HEK293T (cell line): Measurements from ENCODE around the gene RSAD2.

Source experiments
- BHLHE40 ChIP-seq: fragments of 450-650 bp; IDR thresholded peaks from 2 replicates; pipeline ENCODE4 v1.6.1; 2016; ENCODE audit warnings: mild to moderate bottlenecking, moderate library complexity, borderline replicate concordance
- CTBP1 ChIP-seq: fragments of 450-650 bp; IDR thresholded peaks from 2 replicates; pipeline ENCODE4 v1.6.1; 2016; ENCODE audit warnings: borderline replicate concordance
- FOXA1 ChIP-seq: fragments of 450-650 bp; IDR thresholded peaks from 2 replicates; pipeline ENCODE4 v1.6.1; 2016; ENCODE audit warnings: mild to moderate bottlenecking
- FOXK2 ChIP-seq: fragments of 450-650 bp; IDR thresholded peaks from 2 replicates; pipeline ENCODE4 v1.6.1; 2016; ENCODE audit warnings: mild to moderate bottlenecking
- FOXM1 ChIP-seq: fragments of 450-650 bp; IDR thresholded peaks from 2 replicates; pipeline ENCODE4 v1.6.1; 2017; ENCODE audit warnings: mild to moderate bottlenecking, borderline replicate concordance
- HDGF ChIP-seq: fragments of 450-650 bp; IDR thresholded peaks from 2 replicates; pipeline ENCODE4 v1.6.1; 2017; ENCODE audit warnings: antibody characterized with exemption, borderline replicate concordance
- L3MBTL2 ChIP-seq: fragments of 450-650 bp; conservative IDR thresholded peaks from 2 replicates; pipeline ENCODE4 v1.6.1; 2016; ENCODE audit warnings: mild to moderate bottlenecking
- LEF1 ChIP-seq: fragments of 450-650 bp; IDR thresholded peaks from 2 replicates; pipeline ENCODE4 v1.6.1; 2017; ENCODE audit warnings: mild to moderate bottlenecking, borderline replicate concordance
- PKNOX1 ChIP-seq: fragments of 450-650 bp; IDR thresholded peaks from 2 replicates; pipeline ENCODE4 v1.6.1; 2016
- SP1 ChIP-seq: fragments of 450-650 bp; IDR thresholded peaks from 2 replicates; pipeline ENCODE4 v1.6.1; 2017
- SUZ12 ChIP-seq: fragments of 450-650 bp; IDR thresholded peaks from 2 replicates; pipeline ENCODE4 v1.6.1; 2016; ENCODE audit warnings: mild to moderate bottlenecking
- TARDBP ChIP-seq: fragments of 450-650 bp; IDR thresholded peaks from 2 replicates; pipeline ENCODE4 v1.6.1; 2016
- ZNF384 ChIP-seq: fragments of 450-650 bp; IDR thresholded peaks from 2 replicates; pipeline ENCODE4 v1.6.1; 2016

- TF ChIP-seq FOXM1 (no peak), FOXA1 (no peak), ZNF384 (no peak), FOXK2 (no peak), LEF1 (no peak), SUZ12 (no peak), CTBP1 (no peak), HDGF (no peak), BHLHE40 (no peak), PKNOX1 (no peak), TARDBP (no peak), L3MBTL2 (no peak), SP1 (no peak)
These were observed 23.2 kb upstream of the RSAD2 start for GRCh38 chr2:6854416-6854815.
